WTC11 (cell line): ENCODE results near the gene ERC2. TPM values are rescaled to one million over a fixed set of nuclear protein-coding genes. Genes with fewer than 3 reads are reported as not detected.

Source experiments
- ATAC-seq: fragments of 200-7000 bp; cut with Tn5 transposase; 2 replicates; pipeline ENCODE4 v1.10.0; 2021; ENCODE audit warnings: mild to moderate bottlenecking, moderate library complexity
- CTCF ChIA-PET: fragments of 300-600 bp; sonication (Branson Sonifier 250); formaldehyde crosslinking; loops from one replicate; lab custom pipeline; 2021; ENCODE audit warnings: antibody characterized with exemption; lab: Charles Lee
- POLR2A ChIA-PET: fragments of 350-600 bp; sonication (Branson Sonifier 250); formaldehyde crosslinking; loops from one replicate; lab custom pipeline; 2021; ENCODE audit warnings: antibody characterized with exemption; lab: Charles Lee
- DNase-seq: peaks from one replicate; pipeline ENCODE4 v3.0.0; 2021; ENCODE audit warnings: low spot score
- H3K27ac Mint-ChIP-seq: 2 replicates; pipeline ENCODE4 v1.8.0; 2021; ENCODE audit warnings: mixed read lengths
- H3K27me3 Mint-ChIP-seq: 2 replicates; pipeline ENCODE4 v1.8.0; 2021; ENCODE audit warnings: low read depth, mild to moderate bottlenecking, moderate library complexity, mixed read lengths
- H3K36me3 Mint-ChIP-seq: 2 replicates; pipeline ENCODE4 v1.8.0; 2021; ENCODE audit warnings: mixed read lengths
- H3K4me1 Mint-ChIP-seq: 2 replicates; pipeline ENCODE4 v1.8.0; 2022; ENCODE audit warnings: mixed read lengths
- H3K4me3 Mint-ChIP-seq: 2 replicates; pipeline ENCODE4 v1.8.0; 2021; ENCODE audit warnings: mild to moderate bottlenecking, moderate library complexity, mixed read lengths
- H3K9me3 Mint-ChIP-seq: 2 replicates; pipeline ENCODE4 v1.8.0; 2021; ENCODE audit warnings: mixed read lengths
- E2F5 ChIP-seq: sonication (generic); formaldehyde crosslinking; IDR thresholded peaks from 2 replicates; pipeline ENCODE4 v1.8.1; 2022; ENCODE audit warnings: mild to moderate bottlenecking, moderate library complexity, missing genetic modification reagents
- ELF4 ChIP-seq: sonication (generic); formaldehyde crosslinking; IDR thresholded peaks from 2 replicates; pipeline ENCODE4 v1.8.1; 2022; ENCODE audit warnings: low read depth, mild to moderate bottlenecking, moderate library complexity, missing genetic modification reagents
- FOXJ3 ChIP-seq: sonication (generic); formaldehyde crosslinking; IDR thresholded peaks from 2 replicates; pipeline ENCODE4 v1.9.0; 2021; ENCODE audit warnings: missing genetic modification reagents, mild to moderate bottlenecking, borderline replicate concordance
- FOXK1 ChIP-seq: sonication (generic); formaldehyde crosslinking; IDR thresholded peaks from 2 replicates; pipeline ENCODE4 v1.8.0; 2022; ENCODE audit warnings: mild to moderate bottlenecking, moderate library complexity, missing genetic modification reagents
- IRF2 ChIP-seq: sonication (generic); formaldehyde crosslinking; IDR thresholded peaks from 2 replicates; pipeline ENCODE4 v1.8.0; 2022; ENCODE audit warnings: low read depth, missing genetic modification reagents, borderline replicate concordance
- MAX ChIP-seq: sonication (generic); formaldehyde crosslinking; IDR thresholded peaks from 2 replicates; pipeline ENCODE4 v1.8.0; 2022; ENCODE audit warnings: mild to moderate bottlenecking, missing genetic modification reagents
- NR1H2 ChIP-seq: sonication (generic); formaldehyde crosslinking; IDR thresholded peaks from 2 replicates; pipeline ENCODE4 v1.9.0; 2021; ENCODE audit warnings: mild to moderate bottlenecking, moderate library complexity, missing genetic modification reagents
- PRDM15 ChIP-seq: sonication (generic); formaldehyde crosslinking; IDR thresholded peaks from 2 replicates; pipeline ENCODE4 v1.8.0; 2022; ENCODE audit warnings: missing genetic modification reagents
- SOX15 ChIP-seq: fragments of 250-450 bp; sonication (Bioruptor Pico); IDR thresholded peaks from 2 replicates; pipeline ENCODE4 v1.9.0; 2021; ENCODE audit warnings: mild to moderate bottlenecking
- TCF7 ChIP-seq: sonication (generic); formaldehyde crosslinking; IDR thresholded peaks from 2 replicates; pipeline ENCODE4 v1.8.0; 2022; ENCODE audit warnings: mild to moderate bottlenecking, low read depth, missing genetic modification reagents, moderate library complexity
- ZBTB21 ChIP-seq: sonication (generic); formaldehyde crosslinking; IDR thresholded peaks from 2 replicates; pipeline ENCODE4 v1.8.1; 2023; ENCODE audit warnings: mild to moderate bottlenecking, missing genetic modification reagents, borderline replicate concordance
- ZNF232 ChIP-seq: sonication (generic); formaldehyde crosslinking; IDR thresholded peaks from 2 replicates; pipeline ENCODE4 v1.8.0; 2022; ENCODE audit warnings: mild to moderate bottlenecking, missing genetic modification reagents
- ZNF416 ChIP-seq: fragments of 250-450 bp; sonication (Bioruptor Pico); IDR thresholded peaks from 2 replicates; pipeline ENCODE4 v1.9.0; 2021; ENCODE audit warnings: mild to moderate bottlenecking, inconsistent platforms
- ZNF512 ChIP-seq: sonication (generic); formaldehyde crosslinking; IDR thresholded peaks from 2 replicates; pipeline ENCODE4 v1.8.1; 2022; ENCODE audit warnings: missing genetic modification reagents, borderline replicate concordance
- total RNA-seq: library from RNA; stranded (reverse); gene quantifications from 3 replicates; pipeline ENCODE4 v1.2.3, GENCODE V29; 2021
- TF ChIP-seq, protein P1 (sequence below): fragments of 250-450 bp; sonication (Bioruptor Pico); IDR thresholded peaks from 2 replicates; pipeline ENCODE4 v1.8.0; 2021; ENCODE audit warnings: mild to moderate bottlenecking
- TF ChIP-seq, protein P2 (sequence below): sonication (generic); formaldehyde crosslinking; IDR thresholded peaks from 2 replicates; pipeline ENCODE4 v1.8.0; 2022; ENCODE audit warnings: mild to moderate bottlenecking, missing genetic modification reagents
- TF ChIP-seq, protein P3 (sequence below): sonication (generic); formaldehyde crosslinking; IDR thresholded peaks from 2 replicates; pipeline ENCODE4 v1.8.1; 2023; ENCODE audit warnings: mild to moderate bottlenecking, missing genetic modification reagents

ERC2 gene
- total RNA-seq, 1 experiment from 2014 or later, result 23.5 TPM

DNA sequence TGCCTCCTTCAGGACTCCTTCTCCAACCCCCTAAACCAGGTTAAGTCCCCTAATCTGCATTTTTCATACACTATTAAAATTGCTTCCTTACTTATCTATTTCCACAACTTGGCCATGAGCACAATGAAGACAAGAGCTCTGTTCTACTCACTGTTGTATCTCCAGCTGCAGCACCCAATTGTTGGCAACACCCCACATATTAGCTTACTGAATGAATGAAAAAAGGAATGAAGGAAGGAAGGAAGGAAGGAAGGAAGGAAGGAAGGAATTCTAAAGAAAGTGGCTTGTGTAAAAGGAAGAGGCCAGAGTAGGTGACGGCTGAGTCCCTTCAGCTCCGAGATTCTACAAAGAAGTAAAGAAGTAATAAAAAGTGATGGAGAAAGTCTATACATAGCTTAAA, 444.7 kb downstream of the ERC2 start:
- no peak overlapping the region for H3K4me3 Mint-ChIP-seq
- no peak for ATAC-seq
- CTCF ChIA-PET, result interaction anchor here (1.5 kb wide), 1 partner anchor 228 kb away, joined by 4 read pairs; no protein-coding TSS in a partner anchor

GRCh38 chr3:56022619-56023018, 445.6 kb downstream of the ERC2 start:
- H3K4me3 Mint-ChIP-seq, result no peak overlapping the region
- peaks cover 4% of the 10 kb centered on the region for H3K9me3 Mint-ChIP-seq
- H3K27ac Mint-ChIP-seq, result no peak overlapping the region
- ATAC-seq, result no peak
- peaks cover 16% of the 10 kb centered on the region for H3K4me1 Mint-ChIP-seq
- no peak for TF ChIP-seq ELF4 (CRISPR knock-in tag)
- TF ChIP-seq SOX15, result no peak
- TF ChIP-seq PRDM15 (CRISPR knock-in tag), result no peak
- no peak for DNase-seq
- no peaks in the 10 kb centered on the region for H3K36me3 Mint-ChIP-seq
- POLR2A ChIA-PET, result no interaction called here
- H3K27me3 Mint-ChIP-seq, result no peaks in the 10 kb centered on the region
- CTCF ChIA-PET, result no interaction called here

More for the DNA sequence above, 444.7 kb downstream of the ERC2 start:
- no peaks in the 10 kb centered on the region for H3K27me3 Mint-ChIP-seq
- no peak for DNase-seq
- peaks cover 4% of the 10 kb centered on the region for H3K9me3 Mint-ChIP-seq
- no peak for TF ChIP-seq FOXK1 (CRISPR knock-in tag)
- TF ChIP-seq, protein P1, sequence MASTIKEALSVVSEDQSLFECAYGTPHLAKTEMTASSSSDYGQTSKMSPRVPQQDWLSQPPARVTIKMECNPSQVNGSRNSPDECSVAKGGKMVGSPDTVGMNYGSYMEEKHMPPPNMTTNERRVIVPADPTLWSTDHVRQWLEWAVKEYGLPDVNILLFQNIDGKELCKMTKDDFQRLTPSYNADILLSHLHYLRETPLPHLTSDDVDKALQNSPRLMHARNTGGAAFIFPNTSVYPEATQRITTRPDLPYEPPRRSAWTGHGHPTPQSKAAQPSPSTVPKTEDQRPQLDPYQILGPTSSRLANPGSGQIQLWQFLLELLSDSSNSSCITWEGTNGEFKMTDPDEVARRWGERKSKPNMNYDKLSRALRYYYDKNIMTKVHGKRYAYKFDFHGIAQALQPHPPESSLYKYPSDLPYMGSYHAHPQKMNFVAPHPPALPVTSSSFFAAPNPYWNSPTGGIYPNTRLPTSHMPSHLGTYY (CRISPR knock-in tag), result no peak
- TF ChIP-seq IRF2, result no peak
- TF ChIP-seq NR1H2, result no peak
- TF ChIP-seq ZBTB21 (CRISPR knock-in tag), result no peak
- no peak for TF ChIP-seq E2F5 (CRISPR knock-in tag)
- TF ChIP-seq, protein P2, sequence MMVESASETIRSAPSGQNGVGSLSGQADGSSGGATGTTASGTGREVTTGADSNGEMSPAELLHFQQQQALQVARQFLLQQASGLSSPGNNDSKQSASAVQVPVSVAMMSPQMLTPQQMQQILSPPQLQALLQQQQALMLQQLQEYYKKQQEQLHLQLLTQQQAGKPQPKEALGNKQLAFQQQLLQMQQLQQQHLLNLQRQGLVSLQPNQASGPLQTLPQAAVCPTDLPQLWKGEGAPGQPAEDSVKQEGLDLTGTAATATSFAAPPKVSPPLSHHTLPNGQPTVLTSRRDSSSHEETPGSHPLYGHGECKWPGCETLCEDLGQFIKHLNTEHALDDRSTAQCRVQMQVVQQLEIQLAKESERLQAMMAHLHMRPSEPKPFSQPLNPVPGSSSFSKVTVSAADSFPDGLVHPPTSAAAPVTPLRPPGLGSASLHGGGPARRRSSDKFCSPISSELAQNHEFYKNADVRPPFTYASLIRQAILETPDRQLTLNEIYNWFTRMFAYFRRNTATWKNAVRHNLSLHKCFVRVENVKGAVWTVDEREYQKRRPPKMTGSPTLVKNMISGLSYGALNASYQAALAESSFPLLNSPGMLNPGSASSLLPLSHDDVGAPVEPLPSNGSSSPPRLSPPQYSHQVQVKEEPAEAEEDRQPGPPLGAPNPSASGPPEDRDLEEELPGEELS (CRISPR knock-in tag), result no peak
- TF ChIP-seq, protein P3, sequence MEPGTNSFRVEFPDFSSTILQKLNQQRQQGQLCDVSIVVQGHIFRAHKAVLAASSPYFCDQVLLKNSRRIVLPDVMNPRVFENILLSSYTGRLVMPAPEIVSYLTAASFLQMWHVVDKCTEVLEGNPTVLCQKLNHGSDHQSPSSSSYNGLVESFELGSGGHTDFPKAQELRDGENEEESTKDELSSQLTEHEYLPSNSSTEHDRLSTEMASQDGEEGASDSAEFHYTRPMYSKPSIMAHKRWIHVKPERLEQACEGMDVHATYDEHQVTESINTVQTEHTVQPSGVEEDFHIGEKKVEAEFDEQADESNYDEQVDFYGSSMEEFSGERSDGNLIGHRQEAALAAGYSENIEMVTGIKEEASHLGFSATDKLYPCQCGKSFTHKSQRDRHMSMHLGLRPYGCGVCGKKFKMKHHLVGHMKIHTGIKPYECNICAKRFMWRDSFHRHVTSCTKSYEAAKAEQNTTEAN (CRISPR knock-in tag), result no peak
- TF ChIP-seq FOXJ3, result no peak
- TF ChIP-seq, all 79 proteins: peak for 0
- Mint-ChIP-seq H3K36me3 (no peaks in the 10 kb centered on the region), H3K4me1 (peaks cover 10% of the 10 kb centered on the region), H3K27ac (no peak overlapping the region)
- POLR2A ChIA-PET, result no interaction called here

- no peak overlapping the region for H3K4me3 Mint-ChIP-seq
- H3K27me3 Mint-ChIP-seq, result no peaks in the 10 kb centered on the region
- POLR2A ChIA-PET, result no interaction called here
- H3K36me3 Mint-ChIP-seq, result peaks cover 7% of the 10 kb centered on the region; the same call in 1 of the 2 replicates
- CTCF ChIA-PET, result no interaction called here
- no peak for ATAC-seq
- H3K9me3 Mint-ChIP-seq, result peaks cover 13% of the 10 kb centered on the region
- H3K27ac Mint-ChIP-seq, result no peak overlapping the region
- peaks cover 25% of the 10 kb centered on the region for H3K4me1 Mint-ChIP-seq
- no peak for DNase-seq
- TF ChIP-seq ZNF232 (CRISPR knock-in tag), result no peak
- no peak for TF ChIP-seq ZNF416 (CRISPR knock-in tag)
- no peak for TF ChIP-seq MAX (CRISPR knock-in tag)
- no peak for TF ChIP-seq ZNF512 (CRISPR knock-in tag)
- TF ChIP-seq TCF7 (CRISPR knock-in tag), result no peak
These were observed 448.6 kb downstream of the ERC2 start for GRCh38 chr3:56019490-56020146.
